H1 (cell line): ENCODE measurements around the gene TPST2. TPM values are rescaled to one million over a fixed set of nuclear protein-coding genes. Genes with fewer than 3 reads are reported as not detected.

ENCODE experiments used
- CTCF ChIA-PET: fragments of 300-600 bp; sonication (Branson Sonifier 250); formaldehyde crosslinking; loops from one replicate; lab custom pipeline; 2021; ENCODE audit not compliant: partially characterized antibody; lab: Charles Lee
- POLR2A ChIA-PET: fragments of 300-600 bp; sonication (Branson Sonifier 250); formaldehyde crosslinking; loops from one replicate; lab custom pipeline; 2021; ENCODE audit warnings: inconsistent platforms; ENCODE audit not compliant: partially characterized antibody; lab: Charles Lee
- DNase-seq, 2 experiments: peaks; one replicate each; pipeline versions ENCODE4 v3.0.0 to v3.0.0-alpha.2; 2010 to 2022; ENCODE audit warnings: low spot score in 2 of 2, low read depth in 1 of 2, mixed read lengths in 1 of 2
- FAIRE-seq: peaks from 2 replicates; lab custom pipeline; 2011; peaks lifted over from hg19 to GRCh38; lab: Jason Lieb, UNC
- H2AFZ ChIP-seq: 2 replicates; pipeline ENCODE4 v1.8.1; 2012; ENCODE audit warnings: low read length, inconsistent platforms
- H2AK5ac ChIP-seq: 2 replicates; pipeline ENCODE4 v1.6.1; 2013; ENCODE audit warnings: low read depth, low read length
- H2BK120ac ChIP-seq: replicated peaks from 2 replicates; pipeline ENCODE3; 2013; ENCODE audit warnings: low read depth, low read length, inconsistent platforms
- H2BK12ac ChIP-seq: 2 replicates; pipeline ENCODE4 v1.6.1; 2013; ENCODE audit warnings: low read depth, low read length
- H2BK15ac ChIP-seq: 2 replicates; pipeline ENCODE4 v1.6.1; 2013; ENCODE audit warnings: low read length
- H2BK20ac ChIP-seq: 2 replicates; pipeline ENCODE4 v1.6.1; 2013; ENCODE audit warnings: low read length
- H2BK5ac ChIP-seq: 2 replicates; pipeline ENCODE4 v1.6.1; 2013; ENCODE audit warnings: low read depth, low read length
- H3K14ac ChIP-seq: 2 replicates; pipeline ENCODE4 v1.6.1; 2013; ENCODE audit warnings: inconsistent platforms; ENCODE audit not compliant: insufficient read length
- H3K18ac ChIP-seq: 2 replicates; pipeline ENCODE4 v1.6.1; 2013; ENCODE audit warnings: low read length; ENCODE audit errors: extremely low read depth
- H3K23ac ChIP-seq: 2 replicates; pipeline ENCODE4 v1.6.1; 2013; ENCODE audit warnings: inconsistent platforms; ENCODE audit not compliant: insufficient read length
- H3K23me2 ChIP-seq: 2 replicates; pipeline ENCODE4 v1.6.1; 2013; ENCODE audit warnings: low read depth, low read length
- H3K27ac ChIP-seq: 2 replicates; pipeline ENCODE4 v1.6.1; 2011; ENCODE audit warnings: low read depth, low read length, inconsistent platforms
- H3K27me3 ChIP-seq, 4 experiments: replicated peaks in 1 of 4; 1 replicate in 1 of 4; 2 replicates in 3 of 4; pipeline versions ENCODE4 v1.6.1 to v1.8.1; 2011 to 2013; ENCODE audit warnings: low read length in 3 of 4, mild to moderate bottlenecking in 3 of 4, inconsistent platforms in 2 of 4, mixed read lengths in 2 of 4, moderate library complexity in 1 of 4; ENCODE audit not compliant: control insufficient read depth in 3 of 4, insufficient read depth in 3 of 4; ENCODE audit errors: extremely low read depth in 1 of 4
- H3K36me3 ChIP-seq, 4 experiments: 2 replicates each; pipeline versions ENCODE4 v1.6.1 to v1.8.1; 2011 to 2013; ENCODE audit warnings: mild to moderate bottlenecking in 4 of 4, low read length in 3 of 4, moderate library complexity in 2 of 4, control low read depth in 1 of 4, inconsistent platforms in 1 of 4; ENCODE audit not compliant: insufficient read depth in 4 of 4, control insufficient read depth in 2 of 4
- H3K4ac ChIP-seq: replicated peaks from 2 replicates; pipeline ENCODE3; 2013; ENCODE audit warnings: low read length, low read depth, mixed read lengths, inconsistent platforms; ENCODE audit not compliant: insufficient read length
- H3K4me1 ChIP-seq, 4 experiments: replicated peaks in 1 of 4; 1 replicate in 1 of 4; 2 replicates in 3 of 4; pipeline versions ENCODE4 v1.6.1 to v1.8.1; 2011 to 2013; ENCODE audit warnings: low read length in 3 of 4, inconsistent platforms in 2 of 4, mixed read lengths in 1 of 4; ENCODE audit not compliant: insufficient read depth in 4 of 4, control insufficient read depth in 3 of 4
- H3K4me2 ChIP-seq, 2 experiments: 2 replicates each; pipeline versions ENCODE4 v1.6.1 to v1.8.1; 2011 to 2013; ENCODE audit warnings: low read depth in 2 of 2, low read length in 2 of 2, control low read depth in 1 of 2, inconsistent platforms in 1 of 2, mild to moderate bottlenecking in 1 of 2; ENCODE audit not compliant: insufficient read depth in 1 of 2
- H3K4me3 ChIP-seq, 4 experiments: fragments of 200-600, 300-600 bp in 1 of 4; sonication (generic), shearing (Covaris generic), sonication (Bioruptor Twin) in 1 of 4; 2 replicates each; pipeline versions ENCODE4 v1.5.1 to v1.8.1; 2011 to 2016; ENCODE audit warnings: low read length in 4 of 4, low read depth in 3 of 4, control low read depth in 2 of 4, inconsistent platforms in 2 of 4, mild to moderate bottlenecking in 2 of 4, mixed read lengths in 1 of 4, moderate library complexity in 1 of 4; ENCODE audit not compliant: insufficient read depth in 2 of 4; ENCODE audit errors: extremely low read depth in 1 of 4
- H3K56ac ChIP-seq: replicated peaks from 2 replicates; pipeline ENCODE3; 2013; ENCODE audit warnings: low read depth, mild to moderate bottlenecking, mixed read lengths, low read length, inconsistent platforms; ENCODE audit not compliant: insufficient read length
- H3K79me1 ChIP-seq: 2 replicates; pipeline ENCODE4 v1.6.1; 2013; ENCODE audit warnings: low read depth, low read length, control low read depth
- H3K79me2 ChIP-seq, 2 experiments: 2 replicates each; pipeline versions ENCODE4 v1.6.1 to v1.8.1; 2012 to 2013; ENCODE audit warnings: low read length in 2 of 2, mild to moderate bottlenecking in 2 of 2, inconsistent platforms in 1 of 2; ENCODE audit not compliant: insufficient read depth in 2 of 2, control insufficient read depth in 1 of 2
- H3K9ac ChIP-seq, 4 experiments: replicated peaks in 1 of 4; 1 replicate in 1 of 4; 2 replicates in 3 of 4; pipeline versions ENCODE4 v1.6.1 to v1.8.1; 2011 to 2013; ENCODE audit warnings: low read depth in 3 of 4, low read length in 3 of 4, control low read depth in 2 of 4, mild to moderate bottlenecking in 2 of 4, moderate library complexity in 2 of 4, inconsistent platforms in 1 of 4; ENCODE audit errors: extremely low read depth in 1 of 4
- H3K9me3 ChIP-seq, 2 experiments: 2 replicates each; pipeline versions ENCODE4 v1.6.1 to v1.8.1; 2012 to 2013; ENCODE audit warnings: mild to moderate bottlenecking in 2 of 2, moderate library complexity in 2 of 2, control low read depth in 1 of 2, inconsistent platforms in 1 of 2, low read depth in 1 of 2, low read length in 1 of 2, mixed read lengths in 1 of 2; ENCODE audit not compliant: insufficient read depth in 2 of 2
- H4K20me1 ChIP-seq, 2 experiments: replicated peaks in 1 of 2; 2 replicates each; pipeline versions ENCODE3 to v1.8.1; 2011 to 2013; ENCODE audit warnings: inconsistent platforms in 2 of 2, low read length in 2 of 2, mild to moderate bottlenecking in 1 of 2; ENCODE audit not compliant: insufficient read depth in 2 of 2, control insufficient read depth in 1 of 2
- H4K5ac ChIP-seq: 2 replicates; pipeline ENCODE4 v1.6.1; 2013; ENCODE audit warnings: low read length, low read depth, mixed read lengths, inconsistent platforms; ENCODE audit not compliant: insufficient read length
- H4K8ac ChIP-seq: 2 replicates; pipeline ENCODE4 v1.8.0; 2013; ENCODE audit warnings: mild to moderate bottlenecking, moderate library complexity, low read length, inconsistent platforms; ENCODE audit not compliant: insufficient read depth; ENCODE audit errors: extremely low read depth
- H4K91ac ChIP-seq: replicated peaks from 2 replicates; pipeline ENCODE3; 2013; ENCODE audit warnings: low read length, mixed read lengths, inconsistent platforms; ENCODE audit not compliant: insufficient read length
- ASH2L ChIP-seq: fragments of 200-600, 300-600 bp; sonication (generic); IDR thresholded peaks from one replicate; pipeline ENCODE4 v1.7.1; 2017; ENCODE audit warnings: low read length
- BACH1 ChIP-seq: IDR thresholded peaks from 2 replicates; pipeline ENCODE4 v1.6.1; 2012; ENCODE audit warnings: low read length, improper control_type of control experiment
- CBX8 ChIP-seq: fragments of 300-800, 300-1000 bp; sonication (generic); IDR thresholded peaks from 2 replicates; pipeline ENCODE4 v1.7.1; 2016; ENCODE audit warnings: low read depth, low read length, borderline replicate concordance
- CHD1 ChIP-seq: IDR thresholded peaks from 2 replicates; pipeline ENCODE4 v1.6.1; 2012; ENCODE audit warnings: low read depth, low read length, improper control_type of control experiment
- CHD2 ChIP-seq: IDR thresholded peaks from 2 replicates; pipeline ENCODE4 v1.6.1; 2012; ENCODE audit warnings: low read length, improper control_type of control experiment
- KDM5A ChIP-seq: fragments of 200-600 bp; IDR thresholded peaks from 2 replicates; pipeline ENCODE4 v1.7.1; 2012; ENCODE audit warnings: mild to moderate bottlenecking, low read length, inconsistent platforms, mixed read lengths
- POLR2A ChIP-seq, 2 experiments: IDR thresholded peaks; 1 replicate in 1 of 2; 2 replicates in 1 of 2; pipeline ENCODE4 v1.6.1; 2011; ENCODE audit warnings: low read depth in 2 of 2, low read length in 2 of 2, mild to moderate bottlenecking in 2 of 2; ENCODE audit errors: control extremely low read depth in 1 of 2
- RBBP5 ChIP-seq: IDR thresholded peaks from 2 replicates; pipeline ENCODE4 v1.7.1; 2012; ENCODE audit warnings: low read depth, mild to moderate bottlenecking, inconsistent platforms, low read length, moderate library complexity, borderline replicate concordance
- SIN3A ChIP-seq, 2 experiments: IDR thresholded peaks in 1 of 2; conservative IDR thresholded peaks in 1 of 2; 2 replicates each; pipeline ENCODE4 v1.6.1; 2011 to 2012; ENCODE audit warnings: low read length in 2 of 2, improper control_type of control experiment in 1 of 2, low read depth in 1 of 2, mild to moderate bottlenecking in 1 of 2
- SP4 ChIP-seq: IDR thresholded peaks from 2 replicates; pipeline ENCODE4 v1.6.1; 2012; ENCODE audit warnings: low read length, inconsistent platforms
- TAF7 ChIP-seq: optimal IDR thresholded peaks from 2 replicates; pipeline ENCODE3; 2011; ENCODE audit warnings: low read depth, mild to moderate bottlenecking, inconsistent platforms, low read length, moderate library complexity, borderline replicate concordance
- TBP ChIP-seq: IDR thresholded peaks from 2 replicates; pipeline ENCODE4 v1.6.1; 2011; ENCODE audit warnings: low read depth, low read length, improper control_type of control experiment
- ZNF274 ChIP-seq: IDR thresholded peaks from 2 replicates; pipeline ENCODE4 v1.7.0; 2012; ENCODE audit warnings: low read length, borderline replicate concordance; ENCODE audit errors: extremely low read depth
- whole genome bisulfite sequencing, 2 experiments: shearing (Covaris generic) in 1 of 2; methylation state at CpG; one replicate each; pipeline versions ENCODE4 v1.1.6 to v1.1.7; 2013 to 2015; ENCODE audit warnings: low lambda C conversion rate in 2 of 2, mixed read lengths in 2 of 2, inconsistent platforms in 1 of 2, low coverage in 1 of 2, missing lambda C conversion rate in 1 of 2; ENCODE audit not compliant: insufficient replicate concordance in 2 of 2, insufficient coverage in 1 of 2, insufficient read length in 1 of 2; ENCODE audit errors: extremely low coverage in 1 of 2, missing lambda C conversion rate in 1 of 2; 5-methylcytosine and 5-hydroxymethylcytosine counted together
- polyA plus RNA-seq, 7 experiments: library from polyadenylated mRNA; depleted of rRNA in 3 of 7; stranded (reverse) in 5 of 7; unstranded in 2 of 7; fragments of >200 nt in 5 of 7; fragments of 200-250 nt in 2 of 7; gene quantifications; 1 replicate in 5 of 7; 2 replicates in 1 of 7; 4 replicates in 1 of 7; pipeline versions ENCODE4 v1.2.1 to v1.2.3, GENCODE V29; 2011 to 2013; ENCODE audit warnings: missing spikeins in 2 of 7, mixed read lengths in 2 of 7
- total RNA-seq: library from RNA; stranded (reverse); fragmentation: NEBNext Ultra II Directional; extraction: Animal tissue kit (Norgen Biotek cat#: 25700); gene quantifications from 2 replicates; pipeline ENCODE4 v1.2.1, GENCODE V29; 2021
- TF ChIP-seq, protein P1 (sequence below): IDR thresholded peaks from 2 replicates; pipeline ENCODE4 v1.6.1; 2011; ENCODE audit warnings: low read length, improper control_type of control experiment

Gene TPST2
- total and polyA plus RNA-seq, 2 of the 8 experiments (the other 6 are each of a cell fraction or from before 2014, with no cell fraction given), result 58.8 to 143 TPM

DNA sequence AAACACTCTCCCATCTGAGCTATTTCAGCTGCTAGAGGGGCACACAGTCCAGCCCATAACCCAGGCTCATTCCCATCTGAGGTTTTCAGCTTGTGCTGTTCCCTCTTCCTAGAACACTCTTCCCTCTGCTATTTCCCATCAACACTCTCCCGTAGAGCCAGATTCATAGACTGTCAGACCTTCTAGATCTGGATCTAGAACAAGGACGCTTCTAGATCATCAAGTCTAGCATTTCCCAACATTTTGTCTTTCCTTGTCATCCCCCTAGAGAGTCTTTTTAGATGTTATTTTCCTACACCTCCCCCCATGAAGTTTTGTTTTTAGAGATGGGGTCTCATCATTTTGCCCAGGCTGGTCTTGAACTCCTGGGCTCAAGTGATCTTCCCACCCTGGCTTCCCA lies 45.2 kb upstream of the TPST2 start:
- Histone ChIP-seq H3K27me3 (no peaks in the 10 kb centered on the region), H3K9ac (no peak overlapping the region), H2AK5ac (no peak overlapping the region), H3K14ac (no peak overlapping the region), H3K79me1 (no peaks in the 10 kb centered on the region), H2BK120ac (no peak overlapping the region), H3K79me2 (no peaks in the 10 kb centered on the region), H3K4ac (no peak overlapping the region), H2BK12ac (0 out of 2 replicates have a peak overlapping the region, but pooled peaks have one; percentile 68), H3K27ac (no peak overlapping the region), H3K4me2 (no peak overlapping the region), H3K4me3 (no peak overlapping the region), H2AFZ (no peak overlapping the region), H4K20me1 (no peaks in the 10 kb centered on the region), H2BK5ac (no peak overlapping the region), H4K8ac (no peak overlapping the region), H3K23ac (no peak overlapping the region), H3K18ac (no peak overlapping the region), H3K56ac (no peak overlapping the region), H2BK20ac (0 out of 2 replicates have a peak overlapping the region, but pooled peaks have one; percentile 8), H3K4me1 (peaks cover 0 to under 1% (median 0%) of the 10 kb centered on the region in 4 experiments; a peak in 2 of 7 replicates), H4K5ac (no peak overlapping the region), H4K91ac (no peak overlapping the region), H3K9me3 (no peaks in the 10 kb centered on the region), H2BK15ac (no peak overlapping the region), H3K23me2 (no peaks in the 10 kb centered on the region), H3K36me3 (no peaks in the 10 kb centered on the region)
- DNase-seq (no peak), FAIRE-seq (no peak)
- POLR2A ChIA-PET, result interaction anchor here (0.5 kb wide), 1 partner anchor 213 kb away, joined by 3 read pairs; no protein-coding TSS in a partner anchor
- WGBS, 2 experiments, result 98% methylated on average over 2 of the region's 2 CpGs; no CpG with 5 or more reads in 1 of the 2 experiments
- CTCF ChIA-PET, result interaction anchor here (1.0 kb wide), 1 partner anchor 49 kb away, joined by 3 read pairs; no protein-coding TSS in a partner anchor
- TF ChIP-seq SP4, result no peak
- no peak for TF ChIP-seq CHD1
- no peak for TF ChIP-seq CHD2
- TF ChIP-seq KDM5A, result no peak
- TF ChIP-seq BACH1, result no peak
- no peak for TF ChIP-seq ASH2L
- no peak for TF ChIP-seq CBX8
- TF ChIP-seq, protein P1, sequence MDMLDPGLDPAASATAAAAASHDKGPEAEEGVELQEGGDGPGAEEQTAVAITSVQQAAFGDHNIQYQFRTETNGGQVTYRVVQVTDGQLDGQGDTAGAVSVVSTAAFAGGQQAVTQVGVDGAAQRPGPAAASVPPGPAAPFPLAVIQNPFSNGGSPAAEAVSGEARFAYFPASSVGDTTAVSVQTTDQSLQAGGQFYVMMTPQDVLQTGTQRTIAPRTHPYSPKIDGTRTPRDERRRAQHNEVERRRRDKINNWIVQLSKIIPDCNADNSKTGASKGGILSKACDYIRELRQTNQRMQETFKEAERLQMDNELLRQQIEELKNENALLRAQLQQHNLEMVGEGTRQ, result no peak
- no peak for TF ChIP-seq RBBP5
- no peak for TF ChIP-seq TBP
- no peak for TF ChIP-seq TAF7
- no peak for TF ChIP-seq SIN3A (conservative IDR thresholded peaks at IDR 0.05 in 1 of 2, IDR thresholded peaks at IDR 0.05 in 1 of 2; ENCODE audit: low read depth in 1 of 2, low read length in 2 of 2)
- TF ChIP-seq POLR2A (IDR thresholded peaks at IDR 0.05; ENCODE audit: control extremely low read depth in 1 of 2, low read depth in 2 of 2, low read length in 2 of 2), result no peak
- no peak for TF ChIP-seq ZNF274
